Measurements from ENCODE around the gene LYPD5.
A peak's percentile ranks its signal among the peaks of the same experiment; 100 is the strongest.

The LYPD5 gene

DNA sequence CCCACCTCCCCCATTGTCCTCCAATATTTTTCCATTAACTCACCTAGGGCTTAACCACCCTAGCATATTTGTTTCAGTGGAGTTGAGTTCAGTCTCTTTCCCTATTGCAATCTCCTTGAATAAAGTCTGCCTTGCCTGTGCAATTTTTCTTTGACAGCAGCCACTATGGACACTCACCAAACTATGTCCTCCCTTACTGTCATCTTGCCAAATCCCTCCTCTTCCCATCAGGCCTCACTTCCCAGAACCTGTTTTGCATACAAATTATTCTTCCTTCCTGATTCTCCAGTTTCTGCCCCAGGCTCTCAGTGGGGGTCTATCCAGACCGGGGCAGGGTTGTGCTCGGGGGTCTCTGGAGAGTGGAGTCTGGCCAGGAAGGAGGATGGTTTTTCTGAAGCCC is 2.2 kb upstream of the LYPD5 start:
- DNase-seq, result no peak

DNA sequence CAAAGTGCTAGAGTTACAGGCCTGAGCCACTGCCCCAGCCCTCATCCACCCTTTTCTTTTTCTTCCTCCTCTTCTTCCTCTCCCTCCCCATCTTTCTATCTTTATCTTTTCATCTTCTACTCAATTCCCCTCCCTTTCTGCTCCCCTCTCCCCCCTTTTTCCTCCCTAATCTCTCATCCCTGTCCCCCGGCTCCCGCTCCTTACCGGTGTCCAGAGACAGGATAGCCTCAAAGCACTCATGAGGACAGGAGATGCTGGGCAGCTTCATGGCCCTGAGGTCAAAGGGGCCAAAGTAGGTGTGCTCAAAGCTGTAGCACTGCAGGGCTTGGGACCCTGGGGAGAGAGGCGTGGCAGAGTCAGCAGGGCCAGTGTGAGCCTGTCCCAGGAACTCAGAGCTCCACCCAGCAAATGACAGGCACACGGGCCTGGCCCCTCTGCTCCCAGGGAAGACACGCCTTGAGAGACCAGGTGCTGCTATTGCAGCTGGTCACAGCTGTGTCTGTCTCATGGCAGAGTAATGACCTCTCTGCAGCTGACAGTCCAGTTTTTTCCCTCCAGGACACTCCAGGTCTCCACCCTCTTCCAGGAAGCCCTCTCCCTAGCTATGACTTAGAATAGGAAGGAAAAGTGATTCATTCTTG is 2.6 kb downstream of the LYPD5 start:
- DNase-seq, result no peak

DNA sequence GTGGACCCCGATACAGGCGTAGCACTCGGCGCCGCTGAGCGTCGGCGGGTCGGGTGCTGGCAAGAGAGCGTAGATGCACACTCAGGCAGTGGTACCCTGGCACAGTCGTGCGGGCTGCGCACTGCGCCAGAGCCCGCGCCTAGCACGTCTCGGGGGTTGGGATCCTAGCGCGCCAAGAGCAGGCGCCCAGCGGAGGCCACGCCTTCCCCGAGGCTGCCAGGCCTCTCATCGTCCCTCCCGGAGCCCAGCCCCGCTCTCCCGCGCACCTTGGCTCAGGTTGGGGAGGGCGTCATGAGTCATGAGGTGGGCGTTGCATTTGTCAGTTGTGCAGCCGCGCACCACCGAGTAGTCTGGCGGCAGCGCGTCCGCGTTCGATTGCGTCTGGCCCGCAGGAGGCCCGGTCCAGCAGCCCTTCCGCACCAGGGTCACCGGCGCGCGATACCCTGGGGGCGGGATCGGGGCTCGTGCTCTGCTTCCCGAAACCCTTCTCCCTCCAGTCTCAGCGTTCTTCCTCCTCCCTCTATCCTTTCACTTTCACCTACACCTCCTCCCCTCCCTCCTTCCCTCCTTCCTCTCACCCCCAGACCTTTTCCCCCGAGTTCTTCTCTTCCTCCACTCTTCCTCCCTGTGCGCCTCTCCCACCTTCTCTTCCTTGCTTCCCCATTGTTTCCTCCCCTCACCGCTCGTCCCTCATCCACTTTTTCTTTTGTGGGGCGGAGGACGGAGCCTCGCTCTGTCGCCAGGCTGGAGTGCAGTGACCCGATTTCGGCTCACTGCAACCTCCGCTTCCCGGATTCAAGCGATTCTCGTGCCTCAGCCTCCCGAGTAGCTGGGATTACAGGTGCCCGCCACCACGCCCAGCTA is 3.5 kb downstream of the LYPD5 start:
- DNase-seq, result peak; percentile 35 to 54

DNA sequence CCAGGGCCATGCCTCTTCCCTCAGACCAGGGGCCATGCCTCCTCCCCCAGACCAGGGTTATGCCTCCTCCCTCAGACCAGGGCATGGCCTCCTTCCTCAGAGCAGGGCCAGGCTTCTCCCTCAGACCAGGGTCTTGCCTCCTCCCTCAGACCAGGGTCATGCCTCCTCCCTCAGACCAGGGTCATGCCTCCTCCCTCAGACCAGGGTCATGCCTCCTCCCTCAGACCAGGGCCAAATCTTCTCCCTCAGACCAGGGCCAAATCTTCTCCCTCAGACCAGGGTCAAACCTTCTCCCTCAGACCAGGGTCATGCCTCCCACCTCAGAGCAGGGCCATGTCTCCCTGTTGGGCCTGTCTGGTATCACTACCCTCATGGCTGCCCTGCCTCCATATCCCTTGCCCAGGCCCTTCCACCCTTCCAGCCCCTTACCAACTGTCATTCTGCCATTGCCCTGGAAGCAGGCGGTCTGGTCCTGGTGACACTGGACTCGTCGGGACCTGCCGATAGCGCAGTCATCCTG is 4.2 kb downstream of the LYPD5 start:
- no peak for DNase-seq

DNA sequence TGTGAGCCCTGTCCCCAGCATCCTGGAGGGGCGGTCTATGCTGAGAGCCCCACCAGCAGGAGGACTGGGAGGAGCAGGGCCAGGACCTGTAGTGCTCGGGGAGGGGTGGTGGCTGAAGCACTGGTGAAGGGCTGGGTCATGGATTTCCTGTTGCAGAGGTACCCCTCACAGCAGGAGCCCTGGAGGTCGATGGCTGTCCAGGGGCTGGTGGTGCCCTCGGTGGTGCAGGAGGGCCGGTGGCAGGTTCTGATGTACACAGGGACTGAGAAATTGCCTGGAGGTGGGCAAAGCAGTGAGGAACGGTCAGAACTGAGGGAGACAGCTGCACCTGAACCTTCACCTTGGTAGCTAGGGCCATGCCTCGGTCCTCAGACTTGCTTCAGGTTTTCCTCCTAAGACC is 4.7 kb downstream of the LYPD5 start:
- DNase-seq, result no peak

DNA sequence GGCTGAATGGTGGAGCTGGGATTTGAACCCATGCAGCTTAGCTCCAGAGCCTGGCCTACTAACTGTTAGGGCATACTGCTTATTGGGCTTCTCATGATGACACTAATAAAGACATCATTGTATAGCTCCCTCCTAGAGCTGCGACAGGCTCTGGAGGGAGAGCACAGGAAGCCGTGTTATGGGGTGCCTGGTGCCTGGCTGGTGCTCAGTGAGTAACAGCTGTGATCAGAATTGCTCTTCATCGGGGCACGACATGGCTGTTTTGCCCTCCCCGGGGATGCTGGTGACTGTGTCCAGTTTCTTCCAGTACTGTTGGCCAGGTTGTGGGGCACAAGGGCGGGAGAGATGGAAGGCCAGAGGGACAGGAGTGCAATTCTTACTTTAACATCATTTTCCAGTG is 5.1 kb downstream of the LYPD5 start:
- no peak for DNase-seq

DNA sequence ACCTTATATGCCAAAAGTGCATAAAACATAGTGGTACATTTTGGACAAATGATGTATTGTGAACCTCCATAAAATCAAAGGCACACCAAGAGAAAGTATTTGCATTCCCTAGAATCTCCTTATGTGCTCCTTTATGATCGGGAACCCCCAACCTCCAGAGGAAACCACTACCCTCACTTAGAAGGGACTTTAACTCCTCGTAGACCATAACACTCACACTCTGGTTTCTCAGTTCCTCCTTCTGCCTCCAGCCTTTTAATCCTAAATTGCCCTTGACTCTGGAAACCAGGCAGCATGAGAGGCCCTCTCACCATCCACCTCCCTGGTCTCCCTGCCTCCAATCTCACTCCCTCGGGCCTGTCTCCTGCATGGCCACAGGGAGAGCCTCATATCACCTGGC is 11.7 kb downstream of the LYPD5 start:
- DNase-seq, result no peak

DNA sequence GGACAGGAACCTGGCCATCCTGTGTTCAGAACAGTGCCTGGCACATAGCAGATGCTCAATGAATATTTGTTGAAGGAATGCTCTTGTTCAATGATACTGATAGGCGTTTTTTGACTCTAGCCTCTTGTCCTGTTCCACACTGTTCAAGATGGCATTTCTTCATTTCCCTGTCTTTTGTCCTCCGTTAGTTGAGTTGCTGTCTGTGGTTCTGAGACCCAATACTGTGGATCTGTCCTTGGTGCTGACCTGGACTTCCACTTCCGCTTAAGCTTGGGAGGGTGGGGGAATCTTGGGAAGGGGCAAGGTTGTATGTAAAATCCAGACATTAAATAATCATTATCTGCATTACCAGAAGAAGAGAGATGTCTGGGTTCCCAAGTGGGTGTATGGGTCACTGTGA is 13.2 kb downstream of the LYPD5 start:
- DNase-seq, result no peak

DNA sequence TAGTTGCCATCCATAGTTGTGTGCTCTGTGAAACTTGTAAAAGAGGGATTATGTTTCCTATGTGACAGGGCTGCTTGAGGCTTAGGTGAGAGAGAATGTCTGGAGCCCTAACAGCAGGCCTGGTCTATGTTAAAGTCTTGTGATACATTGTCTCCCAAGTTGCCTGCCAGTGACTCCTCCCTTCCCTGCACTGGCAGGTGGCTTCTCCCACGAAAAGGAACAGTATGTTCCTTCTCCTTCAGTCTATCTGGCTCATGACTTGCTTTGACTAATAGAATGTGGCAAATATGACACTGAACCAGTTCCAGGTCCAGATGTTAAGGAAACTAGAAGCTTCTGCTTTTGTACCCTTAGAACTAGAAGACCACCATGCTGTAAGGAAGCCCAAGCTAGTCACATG is 15.6 kb downstream of the LYPD5 start:
- no peak for DNase-seq

DNA sequence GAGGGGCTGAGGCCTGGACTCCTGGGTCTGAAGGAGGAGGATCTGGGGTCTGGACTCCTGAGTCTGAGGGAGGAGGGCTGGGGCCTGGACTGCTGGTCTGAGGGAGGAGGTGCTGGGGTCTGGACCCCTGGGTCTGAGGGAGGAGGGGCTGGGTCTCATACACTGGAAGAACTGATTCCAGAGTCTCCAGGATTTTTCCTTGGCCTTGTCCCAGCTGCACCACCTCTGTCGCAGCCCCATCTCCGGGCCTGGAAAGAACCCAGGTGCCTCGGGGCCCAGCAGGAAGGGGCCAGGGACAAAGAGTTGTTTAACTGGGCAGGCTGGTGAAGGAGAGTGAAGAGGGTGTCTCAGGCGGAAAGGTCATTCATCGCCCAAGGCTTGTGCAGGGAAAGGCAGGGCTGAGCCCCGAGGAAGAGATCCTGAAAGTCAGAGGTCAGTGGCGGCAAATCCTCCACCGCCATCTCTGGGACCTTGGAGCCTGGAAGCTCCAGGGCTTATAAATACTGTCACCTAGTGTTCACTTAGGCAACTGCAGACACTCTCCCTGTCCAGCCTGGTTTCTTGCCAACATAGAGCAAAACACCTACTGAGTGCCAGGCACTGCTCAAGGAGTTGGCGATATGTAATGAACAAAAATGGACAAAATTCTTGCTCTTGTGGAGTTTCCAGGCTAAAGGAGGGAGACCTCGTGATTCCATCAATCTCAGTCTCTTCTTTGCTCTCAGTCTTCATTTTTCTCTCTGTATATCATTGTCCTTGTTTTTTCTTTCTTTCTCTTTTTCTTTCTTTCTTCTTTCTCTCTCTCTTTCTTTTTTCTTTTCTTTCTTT is 17.1 kb downstream of the LYPD5 start:
- peak; percentile 45 to 55 for DNase-seq

DNA sequence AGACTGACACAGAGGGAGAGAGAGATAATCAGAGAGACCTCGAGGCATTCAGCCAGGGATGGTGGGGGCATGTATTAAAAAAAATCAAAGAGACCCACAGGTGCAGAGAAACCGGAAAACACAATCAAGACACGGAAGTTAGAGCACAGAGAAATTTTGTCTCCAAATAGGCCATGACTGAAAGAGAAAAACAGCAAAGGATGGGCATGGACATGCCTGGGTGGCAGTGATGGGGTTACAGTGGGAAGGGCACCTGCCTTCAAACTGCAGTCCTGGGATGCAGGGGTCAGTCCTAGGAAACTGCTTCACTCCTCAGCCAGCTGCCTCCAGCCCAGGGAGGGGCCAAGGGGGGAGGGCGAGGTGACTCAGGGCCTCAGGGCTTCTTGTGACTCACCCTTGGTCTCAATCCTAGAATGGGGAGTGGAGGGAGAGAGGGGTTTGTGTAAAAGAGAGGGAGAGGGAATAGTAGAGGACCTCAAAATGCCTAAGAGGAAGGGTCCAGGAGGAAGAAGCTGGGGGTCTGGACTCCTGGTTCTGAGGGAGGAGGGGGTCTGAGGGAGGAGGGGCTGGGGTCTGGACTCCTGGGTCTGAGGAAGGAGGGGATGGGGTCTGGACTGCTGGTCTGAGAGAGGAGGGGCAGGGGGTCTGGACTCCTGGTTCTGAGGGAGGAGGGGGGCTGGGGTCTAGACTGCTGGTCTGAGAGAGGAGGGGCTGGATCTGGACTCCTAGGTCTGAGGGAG is 17.8 kb downstream of the LYPD5 start:
- peak; percentile 56 to 59 for DNase-seq

DNA sequence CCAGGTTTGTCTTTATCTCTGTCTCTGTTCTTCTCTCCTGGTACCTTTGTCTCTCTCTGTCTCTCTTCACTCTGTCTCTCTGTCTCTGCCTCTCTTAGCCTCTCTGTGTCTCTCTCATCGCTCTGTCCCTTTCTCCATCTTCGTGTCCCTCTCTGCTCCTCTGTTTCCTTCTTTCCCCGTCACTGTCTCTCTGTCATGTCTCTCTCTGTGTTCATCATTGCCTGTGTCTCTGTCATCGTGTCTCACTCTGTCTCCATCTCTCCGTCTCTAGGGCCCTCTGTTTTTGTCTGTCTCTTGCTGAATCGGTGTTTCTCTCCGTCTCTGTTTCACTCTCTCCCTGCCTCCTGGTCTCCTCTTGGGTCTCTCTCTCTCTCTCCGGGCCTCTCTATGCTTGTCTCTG is 18.6 kb downstream of the LYPD5 start:
- no peak for DNase-seq

DNA sequence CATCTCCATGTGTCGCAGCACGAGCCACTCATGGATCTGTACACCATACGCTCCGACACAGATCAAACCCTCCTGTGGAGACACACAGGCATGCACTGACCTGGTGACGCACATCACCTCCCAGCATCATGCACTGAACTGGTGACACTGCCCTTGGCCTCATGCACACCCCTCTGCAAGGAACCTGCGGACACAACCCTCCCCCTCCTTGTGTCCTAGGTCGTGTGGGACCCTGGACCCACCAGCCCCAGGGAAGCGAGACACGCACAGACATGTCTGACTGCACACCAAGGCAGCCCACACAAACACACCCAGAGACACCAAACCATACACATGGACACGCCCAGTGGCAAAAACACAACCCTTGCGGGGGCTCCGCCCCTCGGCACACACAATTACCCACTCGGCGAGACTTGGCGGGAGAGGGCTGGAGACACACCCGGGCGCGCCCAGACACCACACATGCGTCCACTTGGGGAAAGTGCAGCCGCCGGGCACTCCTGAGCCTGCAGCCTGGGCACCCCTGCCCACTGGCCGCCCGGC is 19.5 kb downstream of the LYPD5 start:
- DNase-seq, result no peak

DNA sequence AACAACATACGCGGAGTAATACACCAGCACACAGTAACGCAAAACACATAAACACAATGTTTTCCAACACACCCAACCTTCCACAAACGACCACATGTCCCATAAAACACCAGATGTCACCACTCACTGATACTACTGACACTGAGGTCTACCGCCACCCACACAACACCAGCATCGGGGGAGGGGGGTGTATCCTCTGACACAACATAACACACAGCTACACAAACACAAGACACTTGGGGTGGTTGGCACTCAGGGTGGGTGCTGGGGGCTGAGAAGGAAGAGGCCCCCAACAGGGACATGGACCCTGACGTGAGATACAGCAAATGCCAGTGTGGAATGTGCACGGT is 20.0 kb downstream of the LYPD5 start:
- no peak for DNase-seq

DNA sequence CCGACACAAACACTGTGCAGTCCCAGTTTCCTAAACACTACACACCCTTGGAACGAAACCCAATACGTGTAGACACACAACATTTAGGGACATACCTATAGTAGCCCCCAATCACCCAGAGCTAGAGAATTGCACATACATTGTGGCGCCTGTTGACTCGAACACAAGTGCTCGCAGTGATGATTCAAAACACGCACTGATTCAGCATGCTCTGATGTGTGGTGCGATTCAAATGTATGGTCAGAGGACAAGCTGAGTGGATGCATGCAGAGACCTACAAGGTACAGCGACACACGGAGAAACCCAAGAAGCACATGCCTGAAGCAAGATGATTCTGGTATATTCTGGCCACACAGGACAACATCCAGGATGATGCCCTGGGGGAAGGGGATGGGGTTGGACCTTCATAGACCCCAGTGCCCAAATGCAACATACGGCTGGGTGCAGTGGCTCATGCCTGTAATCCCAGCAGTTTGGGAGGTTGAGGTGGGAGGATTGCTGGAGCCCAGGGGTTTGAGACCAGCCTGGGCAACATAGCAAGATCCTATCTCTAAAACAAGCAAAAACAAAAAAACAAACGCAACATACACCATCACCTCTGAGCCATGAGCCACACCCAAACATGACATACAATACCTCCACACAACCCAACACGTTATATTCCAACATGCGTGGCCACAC is 20.5 kb downstream of the LYPD5 start:
- DNase-seq, result no peak

DNA sequence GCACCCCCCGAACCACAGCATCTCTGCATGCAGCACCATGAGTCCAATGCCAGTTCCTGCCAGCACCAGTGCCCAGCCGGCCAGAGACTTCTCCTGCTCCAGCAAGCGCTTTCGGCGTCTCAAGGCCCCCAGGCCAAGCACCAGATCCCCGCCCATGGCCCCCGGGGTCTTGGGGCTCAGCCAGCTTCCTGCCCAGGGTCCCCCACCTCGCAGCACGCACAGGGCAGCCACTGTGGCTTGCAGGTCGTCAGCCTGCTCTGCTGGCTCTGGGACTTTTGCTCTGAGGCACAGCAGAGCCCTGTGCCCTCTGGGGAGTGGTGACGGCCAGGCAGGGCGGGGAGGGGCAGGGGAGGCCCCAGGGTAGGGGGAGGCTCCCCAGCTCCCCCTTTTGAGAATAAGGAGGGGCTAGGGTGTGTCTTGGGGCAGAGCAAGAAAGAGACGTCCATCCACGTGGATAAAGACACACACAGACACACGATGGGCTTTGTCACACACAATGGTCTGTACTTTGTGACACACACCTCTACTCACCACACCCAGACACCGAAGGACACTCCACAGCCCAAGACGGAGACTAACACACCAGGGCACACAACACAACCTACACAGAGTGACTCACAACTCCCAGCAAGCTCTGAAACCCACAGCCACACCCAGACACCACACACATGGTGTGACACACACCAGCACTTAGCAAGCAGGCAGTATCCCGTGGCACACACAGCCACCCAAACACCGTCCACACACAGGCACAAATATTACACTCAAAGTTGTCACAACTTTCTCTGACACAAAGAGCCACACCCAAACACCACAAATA is 21.3 kb downstream of the LYPD5 start, which contains the start of gene KCNN4:
Gene KCNN4, minus strand, starts transcription at position 268 of the 820 bp plus-strand sequence. Its CDS starts 112 bp downstream, at position 156.
- DNase-seq, result peak; percentile 58 to 62

DNA sequence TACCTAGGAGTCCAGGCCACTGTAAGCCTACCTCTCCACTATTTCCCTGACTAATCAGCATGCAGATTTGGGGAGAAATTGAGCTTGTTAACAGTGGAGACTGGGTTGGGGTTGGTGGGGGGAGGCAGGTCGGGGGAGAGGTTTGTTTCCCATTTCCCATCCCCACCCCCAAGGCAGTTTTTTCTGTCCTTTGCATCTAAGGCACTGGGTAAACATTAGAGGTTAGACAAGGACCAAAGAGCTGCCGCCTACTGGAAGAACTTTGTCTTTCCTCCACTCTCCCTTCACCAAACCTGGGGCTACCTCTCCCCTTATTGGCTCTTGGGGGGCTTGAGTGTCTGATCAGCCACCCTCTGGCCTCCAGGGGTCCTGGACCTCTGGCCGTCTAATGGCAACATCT is 22.4 kb downstream of the LYPD5 start:
- DNase-seq, result no peak

DNA sequence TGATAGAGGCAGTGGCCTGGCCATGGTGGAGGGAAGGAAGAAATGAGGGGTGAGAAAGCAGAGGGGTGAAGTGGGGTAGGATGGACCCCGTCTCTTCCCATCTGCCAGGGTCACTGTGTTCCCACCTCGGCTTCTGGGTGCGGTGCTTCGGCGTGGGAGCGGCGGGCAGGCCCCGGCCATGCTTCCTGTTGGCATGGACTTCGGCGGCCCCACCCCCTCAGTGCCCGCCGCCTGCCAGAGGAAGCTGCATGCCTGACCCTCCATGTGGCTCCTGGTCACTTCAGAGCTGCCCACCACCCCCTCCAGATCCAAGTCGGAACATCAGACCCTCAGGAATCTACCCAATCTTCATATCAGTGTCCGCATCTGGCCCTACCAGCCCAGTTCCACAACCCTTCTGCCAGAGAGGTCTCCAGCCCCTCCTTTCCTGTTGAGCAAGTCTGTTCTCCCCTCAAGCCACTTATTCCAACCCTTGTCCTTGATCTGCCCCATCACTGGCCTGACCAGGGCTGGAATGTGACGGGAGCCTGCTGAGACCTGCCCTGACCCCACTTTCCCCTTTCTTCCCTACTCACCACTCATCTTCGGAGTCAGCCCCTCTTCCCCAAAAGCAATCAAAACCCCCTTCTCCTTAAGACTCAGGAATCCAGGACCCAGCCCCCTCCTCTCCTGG is 23.0 kb downstream of the LYPD5 start:
- no peak for DNase-seq

DNA sequence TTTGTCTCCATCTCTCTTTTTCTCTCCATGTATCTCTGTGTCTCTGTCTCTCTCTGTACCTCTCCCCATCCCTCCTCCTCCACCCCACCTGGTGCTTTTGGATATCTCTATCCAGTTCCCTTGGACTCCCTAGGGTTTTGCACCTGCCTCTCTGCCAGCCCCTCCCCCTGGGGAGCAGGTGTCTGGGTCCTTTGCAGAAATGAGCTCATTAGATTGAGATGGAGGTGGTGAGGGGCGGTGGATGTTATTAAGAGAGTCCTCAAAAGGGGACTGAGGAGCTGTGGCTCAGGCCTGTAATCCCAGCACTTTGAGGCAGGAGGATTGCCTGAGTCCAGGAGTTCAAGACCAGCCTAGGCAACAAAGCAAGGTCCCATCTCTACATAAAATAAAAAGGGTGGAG is 23.6 kb downstream of the LYPD5 start:
- no peak for DNase-seq

DNA sequence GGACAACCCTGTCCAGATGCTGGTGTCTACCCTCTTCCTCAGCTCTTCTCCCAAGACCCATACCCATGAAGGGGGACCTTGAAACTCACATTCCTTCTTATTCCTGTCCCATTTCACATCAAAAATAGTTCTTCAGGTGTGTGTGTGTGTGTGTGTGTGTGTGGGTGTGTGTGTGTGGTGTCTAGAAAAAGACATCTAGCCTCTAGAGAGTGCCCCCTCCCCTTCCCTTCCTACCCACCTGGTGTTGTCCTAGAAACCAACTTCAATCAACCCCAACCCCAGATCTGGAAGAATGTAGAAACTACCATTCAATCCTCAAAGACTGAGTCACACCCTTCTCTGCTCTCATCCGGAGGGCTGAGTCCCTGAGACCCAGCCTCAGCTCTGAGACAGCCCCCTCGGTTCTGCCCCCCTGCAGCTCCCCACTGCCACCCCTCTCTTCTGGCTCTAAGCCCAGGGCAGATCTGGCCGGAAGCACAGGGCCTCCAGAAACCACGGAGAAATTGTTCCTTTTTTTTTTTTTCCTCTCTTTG is 25.0 kb downstream of the LYPD5 start:
- DNase-seq, result no peak

All from stimulated activated CD4-positive, alpha-beta T cell treated with anti-CD3 and anti-CD28 coated beads, Interleukin-2, amount 100 ng/mL, for 48 hours (primary cell).